Naive thymus-derived CD8-positive, alpha-beta T cell (primary cell): Measurements from ENCODE around the gene MAOA. TPM values are rescaled to one million over a fixed set of nuclear protein-coding genes. Genes with fewer than 3 reads are reported as not detected.
"Not testable (repeated sequence)": the region's sequence is repeated elsewhere in the genome, so short reads cannot be mapped to it uniquely, and the experiment has no call there.

Experiments used
- ATAC-seq, 2 donors: fragments of 150-1000 bp; cut with Tn5 transposase in 1 of 2; sonication (Bioruptor Pico), chemical (Tn5 transposase) in 1 of 2; 1 replicate in 1 of 2; 2 replicates in 1 of 2; pipeline ENCODE4 v1.10.0; 2021; ENCODE audit warnings: mild to moderate bottlenecking in 2 of 2, moderate library complexity in 2 of 2
- POLR2A ChIA-PET: fragments of 350-600 bp; sonication (Branson Sonifier 250); formaldehyde crosslinking; loops from one replicate; lab custom pipeline; 2021; ENCODE audit warnings: antibody characterized with exemption; lab: Charles Lee
- DNase-seq, 10 donors: peaks; one replicate each; pipeline versions ENCODE4 v3.0.0 to v3.0.0-alpha.2; 2020 to 2022
- H3K27ac Mint-ChIP-seq, 10 donors: one replicate each; pipeline ENCODE4 v1.8.0; 2020 to 2022; ENCODE audit warnings: mild to moderate bottlenecking in 10 of 10, mixed read lengths in 10 of 10, moderate library complexity in 4 of 10, inconsistent platforms in 1 of 10
- H3K27me3 Mint-ChIP-seq, 5 donors: one replicate each; pipeline ENCODE4 v1.8.0; 2021 to 2022; ENCODE audit warnings: mixed read lengths in 5 of 5
- H3K36me3 Mint-ChIP-seq, 3 donors: one replicate each; pipeline ENCODE4 v1.8.0; 2020 to 2022; ENCODE audit warnings: mixed read lengths in 3 of 3, mild to moderate bottlenecking in 2 of 3, inconsistent platforms in 1 of 3
- H3K4me1 Mint-ChIP-seq, 4 donors: one replicate each; pipeline ENCODE4 v1.8.0; 2021 to 2022; ENCODE audit warnings: mixed read lengths in 4 of 4
- H3K4me3 Mint-ChIP-seq, 10 donors: one replicate each; pipeline ENCODE4 v1.8.0; 2020 to 2022; ENCODE audit warnings: mild to moderate bottlenecking in 10 of 10, mixed read lengths in 10 of 10, moderate library complexity in 6 of 10, inconsistent platforms in 1 of 10
- H3K9me3 Mint-ChIP-seq, 9 donors: one replicate each; pipeline ENCODE4 v1.8.0; 2020 to 2022; ENCODE audit warnings: mixed read lengths in 9 of 9, mild to moderate bottlenecking in 3 of 9, inconsistent platforms in 1 of 9, moderate library complexity in 1 of 9
- polyA plus RNA-seq, 3 donors: library from polyadenylated mRNA; unstranded; fragments of 300-500 nt; fragmentation: Illumina TruSeq; gene quantifications; one replicate each; pipeline ENCODE4 v1.2.3, GENCODE V29; 2021
- total RNA-seq, 8 experiments: library from RNA in 2 of 8; stranded (reverse) in 2 of 8; gene quantifications; one replicate each; pipeline ENCODE4 v1.2.3 and lab custom pipeline; 2021 to 2026

The MAOA gene
- total and polyA plus RNA-seq, 5 experiments from 2014 or later = 0.13 to 1.2 (median 0.22) TPM; not detected in 2

DNA sequence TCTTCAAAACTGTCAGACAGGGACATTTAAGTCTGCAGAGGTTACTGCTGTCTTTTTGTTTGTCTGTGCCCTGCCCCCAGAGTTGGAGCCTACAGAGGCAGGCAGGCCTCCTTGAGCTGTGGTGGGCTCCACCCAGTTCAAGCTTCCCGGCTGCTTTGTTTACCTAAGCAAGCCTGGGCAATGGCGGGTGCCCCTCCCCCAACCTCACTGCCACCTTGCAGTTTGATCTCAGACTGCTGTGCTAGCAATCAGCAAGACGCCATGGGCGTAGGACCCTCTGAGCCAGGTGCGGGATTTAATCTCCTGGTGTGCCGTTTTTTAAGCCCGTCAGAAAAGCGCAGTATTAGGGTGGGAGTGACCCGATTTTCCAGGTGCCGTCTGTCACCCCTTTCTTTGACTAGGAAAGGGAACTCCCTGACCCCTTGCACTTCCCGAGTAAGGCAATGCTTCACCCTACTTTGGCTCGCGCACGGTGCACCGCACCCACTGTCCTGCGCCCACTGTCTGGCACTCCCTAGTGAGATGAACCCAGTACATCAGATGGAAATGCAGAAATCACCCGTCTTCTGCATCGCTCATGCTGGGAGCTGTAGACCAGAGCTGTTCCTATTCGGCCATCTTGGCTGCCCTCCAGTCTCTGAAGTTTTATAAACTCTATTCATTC, 20.0 kb downstream of the MAOA start:
- H3K4me3 Mint-ChIP-seq, H3K4me1 Mint-ChIP-seq, POLR2A ChIA-PET, H3K27me3 Mint-ChIP-seq, H3K9me3 Mint-ChIP-seq, ATAC-seq, H3K36me3 Mint-ChIP-seq, DNase-seq: not testable (repeated sequence)
- peak overlapping the region in 1 of 10 donors; percentile 52 for H3K27ac Mint-ChIP-seq

DNA sequence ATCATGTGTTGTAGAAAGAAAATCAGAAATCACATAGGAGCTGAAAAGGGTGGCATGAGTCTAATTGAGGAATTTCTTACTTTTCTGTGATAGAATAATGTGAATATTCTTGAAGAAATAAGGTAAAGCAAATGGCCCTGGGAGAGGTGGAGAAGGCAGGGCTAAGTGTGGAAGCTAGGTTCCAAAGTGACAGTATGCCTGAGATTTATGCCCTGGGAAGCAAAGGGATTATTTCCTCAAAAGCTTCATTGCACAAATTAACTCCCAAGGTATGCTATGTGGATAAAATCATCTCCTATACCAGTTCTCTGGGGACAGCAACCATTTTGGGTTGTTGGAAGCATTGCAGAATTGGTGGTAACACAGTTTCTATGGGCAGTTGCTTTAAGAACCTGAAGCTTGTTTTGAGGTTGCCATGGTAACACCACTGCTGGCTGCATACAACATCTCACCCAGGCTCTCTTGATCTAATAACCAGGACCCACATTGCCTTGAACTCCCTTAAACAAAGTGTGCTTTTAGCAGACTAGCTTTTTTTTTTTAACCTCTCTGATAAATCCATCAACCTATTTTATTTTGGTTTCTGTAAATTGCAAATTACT, 21.0 kb downstream of the MAOA start:
- ATAC-seq (peak; percentile 47 to 60), DNase-seq (peak in 4 of 10 donors; percentile 0 to 63 (median 20))
- Mint-ChIP-seq H3K4me3 (no peak overlapping the region), H3K27me3 (no peaks in the 10 kb centered on the region), H3K27ac (no peak overlapping the region), H3K36me3 (no peaks in the 10 kb centered on the region), H3K9me3 (peaks cover 0 to 2% (median 0%) of the 10 kb centered on the region in 9 donors), H3K4me1 (peaks cover 0 to 4% (median 0%) of the 10 kb centered on the region in 4 donors)
- POLR2A ChIA-PET = no interaction called here

DNA sequence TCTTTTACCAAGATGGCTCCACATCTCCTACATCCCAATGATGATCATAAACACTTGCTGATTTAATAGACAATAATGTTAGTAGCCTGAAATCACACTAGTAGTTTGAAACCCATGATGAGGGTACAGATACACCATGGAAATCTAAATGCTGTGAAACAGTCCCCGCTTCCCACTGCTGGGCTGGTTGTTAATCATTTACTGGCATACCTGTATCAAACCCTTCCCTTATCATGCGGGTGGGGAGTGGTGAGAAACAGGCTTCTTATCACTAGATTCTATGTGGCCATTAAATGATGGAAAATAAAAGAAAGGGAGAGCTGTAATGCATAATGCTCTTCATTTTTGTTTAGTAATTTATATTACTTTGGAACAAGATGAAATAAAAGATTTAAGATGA, 21.9 kb downstream of the MAOA start:
- peak overlapping the region in 1 of 10 donors; percentile 52 for H3K27ac Mint-ChIP-seq
- H3K27me3 Mint-ChIP-seq = no peaks in the 10 kb centered on the region
- H3K9me3 Mint-ChIP-seq = peaks cover 0 to 2% (median 0%) of the 10 kb centered on the region in 9 donors
- no peaks in the 10 kb centered on the region for H3K36me3 Mint-ChIP-seq
- no peak for ATAC-seq
- DNase-seq = no peak
- no peak overlapping the region for H3K4me3 Mint-ChIP-seq
- POLR2A ChIA-PET = no interaction called here
- H3K4me1 Mint-ChIP-seq = peaks cover 0 to 4% (median 0%) of the 10 kb centered on the region in 4 donors

DNA sequence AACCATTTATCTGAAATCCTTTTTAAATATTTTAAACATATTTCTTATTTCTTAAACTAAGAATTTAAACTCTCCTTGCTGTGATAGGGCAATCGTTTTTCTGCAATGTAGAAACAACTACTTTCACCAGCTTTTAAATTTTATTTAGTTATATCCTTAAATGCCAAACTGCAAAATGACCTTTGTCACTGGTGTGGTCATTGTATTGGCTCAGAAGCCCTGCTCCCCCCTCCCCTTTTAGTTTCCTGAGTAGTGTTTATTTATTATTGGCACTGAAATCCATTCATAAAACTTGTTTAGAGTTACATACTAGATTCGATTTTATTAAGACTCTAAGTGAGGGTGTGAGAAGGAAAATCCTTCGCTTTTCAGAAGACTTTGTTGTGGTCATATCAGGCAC, 23.0 kb downstream of the MAOA start:
- Mint-ChIP-seq H3K9me3 (peaks cover 0 to 2% (median 0%) of the 10 kb centered on the region in 9 donors), H3K27me3 (peaks cover 0 to 2% (median 0%) of the 10 kb centered on the region in 5 donors), H3K4me1 (peaks cover 0 to 4% (median 0%) of the 10 kb centered on the region in 4 donors), H3K27ac (no peak overlapping the region), H3K36me3 (no peaks in the 10 kb centered on the region), H3K4me3 (no peak overlapping the region)
- POLR2A ChIA-PET = no interaction called here
- DNase-seq = no peak
- no peak for ATAC-seq

DNA sequence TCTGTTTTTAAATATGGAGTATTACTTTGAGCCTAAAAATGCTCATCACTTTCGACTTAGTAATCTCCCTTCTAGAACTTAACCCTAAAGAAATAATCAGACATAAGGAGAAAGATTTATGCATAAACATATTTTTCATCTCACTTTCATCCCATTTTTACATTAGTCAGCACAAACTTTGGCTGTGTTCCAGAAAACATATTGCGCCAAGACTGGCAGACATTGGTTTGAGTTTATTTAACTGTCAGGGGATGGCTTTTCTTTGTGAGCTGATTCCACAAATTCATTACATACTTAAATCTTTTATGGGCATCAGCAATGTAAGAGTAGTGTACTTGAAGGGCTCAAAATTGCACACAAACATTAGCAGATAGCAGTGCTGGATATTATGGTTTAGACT, 23.7 kb downstream of the MAOA start:
- Mint-ChIP-seq H3K27me3 (peaks cover 0 to 4% (median 0%) of the 10 kb centered on the region in 5 donors), H3K4me1 (peaks cover 0 to 4% (median 0%) of the 10 kb centered on the region in 4 donors), H3K27ac (no peak overlapping the region), H3K9me3 (peaks cover 0 to 2% (median 0%) of the 10 kb centered on the region in 9 donors), H3K4me3 (no peak overlapping the region), H3K36me3 (no peaks in the 10 kb centered on the region)
- no peak for DNase-seq
- POLR2A ChIA-PET = no interaction called here
- no peak for ATAC-seq

DNA sequence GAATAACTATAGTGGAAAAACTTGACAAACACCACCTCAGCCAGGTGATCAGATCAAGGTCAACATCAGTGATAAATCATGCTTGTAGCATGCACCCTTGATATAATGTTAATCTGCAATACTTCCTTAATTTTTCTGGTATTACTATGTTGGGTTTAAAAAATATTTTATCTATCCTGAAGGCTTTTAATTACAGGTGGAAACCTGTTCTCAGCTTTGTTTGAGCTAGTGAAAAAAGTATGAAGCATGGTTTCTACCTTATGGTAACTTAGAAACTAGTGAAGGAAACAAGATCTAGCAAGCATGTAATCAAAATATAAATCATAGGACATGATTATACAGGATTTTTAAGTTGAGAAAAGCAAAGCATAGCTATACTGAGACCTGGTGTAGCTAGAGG, 26.6 kb downstream of the MAOA start:
- POLR2A ChIA-PET = no interaction called here
- Mint-ChIP-seq H3K9me3 (no peaks in the 10 kb centered on the region), H3K4me3 (no peak overlapping the region), H3K36me3 (no peaks in the 10 kb centered on the region), H3K27me3 (peaks cover 0 to 4% (median 0%) of the 10 kb centered on the region in 5 donors), H3K27ac (no peak overlapping the region), H3K4me1 (no peaks in the 10 kb centered on the region)
- ATAC-seq (no peak), DNase-seq (no peak)

DNA sequence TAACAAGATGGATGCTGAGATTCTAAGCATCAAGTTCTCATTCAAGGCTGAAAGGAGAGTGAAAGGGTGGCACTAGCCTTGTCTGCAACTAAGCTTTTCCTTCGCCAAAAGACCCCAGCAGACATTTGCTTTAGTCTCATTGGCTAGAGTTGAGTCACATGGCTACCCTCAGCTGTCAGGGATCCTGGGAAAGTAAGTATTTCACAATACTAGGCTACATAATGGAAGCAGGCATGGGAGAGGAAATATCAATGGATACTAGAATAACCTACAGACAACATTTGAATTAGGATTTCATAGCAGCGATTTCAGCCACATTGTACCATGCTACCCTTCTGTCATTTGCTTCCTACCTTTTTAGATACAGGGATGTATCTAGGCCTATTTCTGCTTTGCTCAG, 29.1 kb downstream of the MAOA start:
- DNase-seq = no peak
- Mint-ChIP-seq H3K27ac (no peak overlapping the region), H3K36me3 (no peaks in the 10 kb centered on the region), H3K27me3 (peaks cover 0 to 4% (median 0%) of the 10 kb centered on the region in 5 donors), H3K4me3 (no peak overlapping the region), H3K4me1 (no peaks in the 10 kb centered on the region), H3K9me3 (no peaks in the 10 kb centered on the region)
- POLR2A ChIA-PET = no interaction called here
- no peak for ATAC-seq

DNA sequence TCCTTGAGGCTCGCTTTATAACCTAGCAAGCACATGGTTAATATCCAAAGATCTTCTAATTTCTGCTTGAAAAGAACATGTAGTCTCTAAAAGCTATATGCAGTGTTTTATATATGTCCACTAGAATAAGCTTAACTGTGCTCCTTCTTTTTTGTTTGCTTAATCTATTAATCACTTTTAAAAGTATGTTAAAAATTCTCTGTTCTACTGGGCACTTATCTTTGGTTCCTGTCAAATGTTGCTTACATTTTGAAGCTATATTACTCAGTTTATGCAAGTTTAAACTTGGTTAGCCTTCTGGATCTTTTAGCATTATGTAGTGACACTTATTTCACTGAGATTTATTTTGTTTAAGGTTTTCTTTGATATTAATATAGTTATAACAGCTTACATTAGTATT, 32.5 kb downstream of the MAOA start:
- Mint-ChIP-seq H3K9me3 (no peaks in the 10 kb centered on the region), H3K4me1 (no peaks in the 10 kb centered on the region), H3K36me3 (no peaks in the 10 kb centered on the region), H3K27me3 (peaks cover 0 to 4% (median 0%) of the 10 kb centered on the region in 5 donors), H3K4me3 (no peak overlapping the region), H3K27ac (no peak overlapping the region)
- ATAC-seq (no peak), DNase-seq (no peak)
- POLR2A ChIA-PET = no interaction called here

DNA sequence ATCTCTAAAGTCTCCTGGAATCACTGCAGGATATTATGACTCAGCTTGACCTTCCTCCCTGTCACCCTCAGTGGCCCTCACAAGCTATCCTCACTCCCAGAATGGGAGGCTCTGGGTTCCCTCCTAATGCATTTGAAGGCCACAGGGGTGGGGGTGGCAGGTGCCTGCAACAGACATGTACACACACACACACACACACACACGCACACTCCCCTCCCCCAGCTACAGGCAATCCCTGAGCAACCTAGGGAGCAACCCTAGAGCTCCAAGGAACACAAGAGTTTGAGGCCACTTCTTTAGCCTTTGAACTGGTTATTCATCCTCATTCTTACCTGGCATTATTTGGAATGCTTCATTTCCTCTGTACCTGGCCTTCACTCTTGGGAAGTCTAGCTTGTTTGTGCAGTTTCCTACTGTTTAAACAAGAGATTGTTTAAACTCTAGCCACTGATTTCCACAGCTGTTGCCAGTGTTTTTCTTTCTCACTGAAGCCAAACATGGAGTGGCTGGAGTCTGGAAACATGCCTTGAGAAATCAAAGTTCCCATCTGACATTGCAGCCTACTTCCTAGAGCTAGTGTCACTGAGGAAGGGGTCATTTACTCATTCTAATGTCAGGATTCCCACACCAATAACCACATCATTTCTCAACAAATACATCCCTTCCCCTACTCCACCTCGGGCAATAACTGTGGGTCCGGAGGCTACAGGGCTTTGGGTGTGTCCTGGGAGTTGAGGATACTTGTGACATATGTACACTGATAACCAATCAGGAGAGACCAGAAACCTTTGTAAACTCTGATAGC, 37.7 kb downstream of the MAOA start:
- no peaks in the 10 kb centered on the region for H3K4me1 Mint-ChIP-seq
- DNase-seq (no peak), ATAC-seq (no peak)
- POLR2A ChIA-PET = interaction anchor here (0.5 kb wide), 1 partner anchor 720 kb away, joined by 4 read pairs; no protein-coding TSS in a partner anchor
- peaks cover 0 to 2% (median 0%) of the 10 kb centered on the region in 5 donors for H3K27me3 Mint-ChIP-seq
- H3K4me3 Mint-ChIP-seq = no peak overlapping the region
- H3K9me3 Mint-ChIP-seq = no peaks in the 10 kb centered on the region
- H3K36me3 Mint-ChIP-seq = no peaks in the 10 kb centered on the region
- H3K27ac Mint-ChIP-seq = no peak overlapping the region

DNA sequence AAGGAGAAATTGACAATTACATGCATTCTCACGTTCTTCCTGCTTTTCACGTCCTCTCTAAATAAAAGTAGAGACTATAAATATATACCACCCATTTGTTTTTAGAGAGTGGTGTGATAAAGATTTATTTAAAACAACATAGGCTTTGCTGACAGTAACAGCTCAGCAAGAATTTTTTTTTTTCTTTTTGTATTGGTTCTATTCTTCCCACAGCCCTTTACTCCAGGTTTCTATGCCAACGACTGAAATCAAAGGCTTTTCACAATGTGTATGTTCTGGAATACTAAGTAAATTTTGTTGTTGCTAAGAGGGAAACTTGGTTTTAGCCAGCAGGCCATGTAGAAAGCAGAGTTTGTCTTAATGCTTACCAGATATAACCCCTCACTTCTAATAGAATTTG, 43.4 kb downstream of the MAOA start:
- DNase-seq (no peak), ATAC-seq (no peak)
- no peak overlapping the region for H3K4me3 Mint-ChIP-seq
- H3K36me3 Mint-ChIP-seq = no peaks in the 10 kb centered on the region
- peaks cover 0 to 8% (median 0%) of the 10 kb centered on the region in 5 donors for H3K27me3 Mint-ChIP-seq
- no peak overlapping the region for H3K27ac Mint-ChIP-seq
- H3K9me3 Mint-ChIP-seq = no peaks in the 10 kb centered on the region
- no peaks in the 10 kb centered on the region for H3K4me1 Mint-ChIP-seq
- POLR2A ChIA-PET = no interaction called here

DNA sequence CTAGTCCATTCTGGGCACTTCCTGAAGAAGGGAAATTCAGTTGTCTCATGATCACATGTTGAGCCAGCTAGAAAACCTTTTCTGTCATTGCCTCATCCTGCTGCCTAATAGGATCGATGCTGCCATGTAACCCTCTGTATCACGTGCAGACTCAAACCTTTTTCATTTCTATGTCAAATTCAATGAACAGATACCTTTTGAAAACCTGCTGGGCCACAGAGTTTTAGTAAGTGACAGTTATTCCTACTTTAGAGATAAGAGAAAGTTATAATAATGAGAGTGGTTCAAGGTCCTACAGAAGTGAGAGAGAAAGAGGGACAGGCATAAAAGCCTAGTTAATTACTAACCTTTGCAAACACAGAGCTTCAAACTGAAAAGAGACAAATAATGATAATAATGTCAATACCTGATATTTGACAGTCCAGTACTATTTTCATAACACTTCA, 46.0 kb downstream of the MAOA start:
- H3K27ac Mint-ChIP-seq = no peak overlapping the region
- no peak overlapping the region for H3K4me3 Mint-ChIP-seq
- no peak for ATAC-seq
- POLR2A ChIA-PET = no interaction called here
- H3K27me3 Mint-ChIP-seq = peaks cover 0 to 8% (median 1%) of the 10 kb centered on the region in 5 donors
- no peaks in the 10 kb centered on the region for H3K4me1 Mint-ChIP-seq
- no peaks in the 10 kb centered on the region for H3K9me3 Mint-ChIP-seq
- no peak for DNase-seq
- no peaks in the 10 kb centered on the region for H3K36me3 Mint-ChIP-seq

DNA sequence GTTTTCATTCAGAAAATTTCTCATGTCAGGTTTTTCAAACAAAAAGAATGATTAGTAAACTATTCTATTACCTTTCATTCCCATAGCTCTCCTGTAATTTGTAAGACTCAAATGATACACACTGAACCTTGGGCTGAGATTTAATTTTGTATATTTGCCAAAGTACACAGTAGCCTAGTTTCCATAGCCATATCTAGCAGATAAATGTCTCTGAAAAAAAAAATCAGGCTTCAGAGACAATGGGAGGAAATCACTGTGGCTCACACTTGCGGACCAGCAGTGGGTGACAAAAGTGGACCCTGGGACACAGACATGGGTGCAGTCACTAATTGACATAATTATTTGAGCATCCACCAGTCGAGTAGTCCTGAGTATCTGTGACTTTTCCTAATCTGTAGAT, 46.6 kb downstream of the MAOA start:
- no peak overlapping the region for H3K27ac Mint-ChIP-seq
- no peaks in the 10 kb centered on the region for H3K36me3 Mint-ChIP-seq
- no peak overlapping the region for H3K4me3 Mint-ChIP-seq
- H3K9me3 Mint-ChIP-seq = no peaks in the 10 kb centered on the region
- no peaks in the 10 kb centered on the region for H3K4me1 Mint-ChIP-seq
- peaks cover 0 to 8% (median 1%) of the 10 kb centered on the region in 5 donors for H3K27me3 Mint-ChIP-seq
- POLR2A ChIA-PET = no interaction called here
- no peak for DNase-seq
- no peak for ATAC-seq
